ENCODE results near the gene RBMS3. TPM values are rescaled to one million over a fixed set of nuclear protein-coding genes. Genes with fewer than 3 reads are reported as not detected.

The RBMS3 gene
- total RNA-seq, 1 donor from 2014 or later = 65.1 TPM

DNA sequence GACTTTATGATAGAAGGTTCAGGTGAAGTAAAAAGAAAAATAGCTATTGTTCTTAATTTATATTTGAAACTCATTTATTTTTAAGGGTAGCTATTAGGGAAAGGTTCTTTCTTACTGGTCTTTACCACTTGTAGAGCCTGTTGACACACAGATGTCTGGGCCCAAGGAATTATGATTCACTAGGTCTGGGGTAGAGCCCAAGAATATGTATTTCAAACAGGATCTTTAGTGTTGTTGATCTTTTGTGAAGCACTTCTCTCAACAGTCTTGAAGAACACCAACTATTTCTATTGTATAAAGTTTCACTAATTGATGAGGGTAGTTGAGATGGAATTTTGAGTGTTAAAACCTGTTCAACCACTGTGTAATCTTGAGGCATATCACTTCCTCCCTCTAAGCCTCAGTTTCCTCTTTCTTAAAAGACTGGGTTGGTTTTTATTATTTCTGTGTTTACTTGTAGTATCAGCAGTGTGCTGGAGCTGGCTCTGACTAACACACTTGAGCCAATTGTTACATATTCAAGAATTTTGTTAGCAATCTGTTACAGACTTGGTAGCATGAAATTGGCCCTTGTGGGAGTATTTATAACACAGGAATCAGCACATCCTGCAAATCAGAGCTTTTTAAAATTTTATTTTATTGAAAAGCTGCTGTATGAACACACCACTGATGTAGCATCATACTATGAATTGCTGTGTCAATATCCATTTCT lies 155.9 kb downstream of the RBMS3 start:
- H3K4me3 Mint-ChIP-seq (ENCODE audit: unreplicated experiment) = no peak overlapping the region
- DNase-seq = no peak
- H3K4me1 Mint-ChIP-seq (ENCODE audit: low read depth, unreplicated experiment) = peaks cover 8% of the 10 kb centered on the region
- peaks cover 2% of the 10 kb centered on the region for H3K9me3 Mint-ChIP-seq (ENCODE audit: unreplicated experiment)
- no peak overlapping the region for H3K27ac Mint-ChIP-seq (ENCODE audit: unreplicated experiment)
- TF ChIP-seq, protein P1, sequence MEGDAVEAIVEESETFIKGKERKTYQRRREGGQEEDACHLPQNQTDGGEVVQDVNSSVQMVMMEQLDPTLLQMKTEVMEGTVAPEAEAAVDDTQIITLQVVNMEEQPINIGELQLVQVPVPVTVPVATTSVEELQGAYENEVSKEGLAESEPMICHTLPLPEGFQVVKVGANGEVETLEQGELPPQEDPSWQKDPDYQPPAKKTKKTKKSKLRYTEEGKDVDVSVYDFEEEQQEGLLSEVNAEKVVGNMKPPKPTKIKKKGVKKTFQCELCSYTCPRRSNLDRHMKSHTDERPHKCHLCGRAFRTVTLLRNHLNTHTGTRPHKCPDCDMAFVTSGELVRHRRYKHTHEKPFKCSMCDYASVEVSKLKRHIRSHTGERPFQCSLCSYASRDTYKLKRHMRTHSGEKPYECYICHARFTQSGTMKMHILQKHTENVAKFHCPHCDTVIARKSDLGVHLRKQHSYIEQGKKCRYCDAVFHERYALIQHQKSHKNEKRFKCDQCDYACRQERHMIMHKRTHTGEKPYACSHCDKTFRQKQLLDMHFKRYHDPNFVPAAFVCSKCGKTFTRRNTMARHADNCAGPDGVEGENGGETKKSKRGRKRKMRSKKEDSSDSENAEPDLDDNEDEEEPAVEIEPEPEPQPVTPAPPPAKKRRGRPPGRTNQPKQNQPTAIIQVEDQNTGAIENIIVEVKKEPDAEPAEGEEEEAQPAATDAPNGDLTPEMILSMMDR (IDR thresholded peaks at IDR 0.05; ENCODE audit: partially characterized antibody, unreplicated experiment) = no peak
- no peaks in the 10 kb centered on the region for H3K36me3 Mint-ChIP-seq (ENCODE audit: unreplicated experiment)
- H3K27me3 Mint-ChIP-seq (ENCODE audit: unreplicated experiment) = no peaks in the 10 kb centered on the region

DNA sequence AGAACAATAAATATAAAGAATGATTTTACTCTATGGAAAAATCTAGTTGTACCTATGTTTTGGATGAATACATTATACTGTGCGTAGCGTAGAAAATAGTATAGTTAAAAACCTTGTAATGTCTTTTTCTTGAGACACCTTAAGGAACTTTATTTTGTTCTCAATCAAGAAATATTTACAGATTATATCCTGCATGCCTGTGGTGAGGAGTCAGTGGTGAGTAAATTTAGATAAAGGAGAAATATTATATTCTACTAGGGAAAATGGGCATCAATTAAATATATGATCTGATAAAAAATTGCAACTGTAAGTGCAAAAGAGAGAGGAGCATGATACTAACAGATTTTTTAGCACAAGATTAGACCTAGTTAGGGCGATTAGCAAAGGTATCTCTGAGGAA lies 157.7 kb downstream of the RBMS3 start:
- H3K9me3 Mint-ChIP-seq (ENCODE audit: unreplicated experiment) = peaks cover 2% of the 10 kb centered on the region
- TF ChIP-seq, protein P1 (IDR thresholded peaks at IDR 0.05; ENCODE audit: partially characterized antibody, unreplicated experiment) = no peak
- no peak overlapping the region for H3K27ac Mint-ChIP-seq (ENCODE audit: unreplicated experiment)
- no peaks in the 10 kb centered on the region for H3K27me3 Mint-ChIP-seq (ENCODE audit: unreplicated experiment)
- DNase-seq = no peak
- H3K4me1 Mint-ChIP-seq (ENCODE audit: low read depth, unreplicated experiment) = peaks cover 8% of the 10 kb centered on the region
- H3K4me3 Mint-ChIP-seq (ENCODE audit: unreplicated experiment) = no peak overlapping the region
- H3K36me3 Mint-ChIP-seq (ENCODE audit: unreplicated experiment) = no peaks in the 10 kb centered on the region

DNA sequence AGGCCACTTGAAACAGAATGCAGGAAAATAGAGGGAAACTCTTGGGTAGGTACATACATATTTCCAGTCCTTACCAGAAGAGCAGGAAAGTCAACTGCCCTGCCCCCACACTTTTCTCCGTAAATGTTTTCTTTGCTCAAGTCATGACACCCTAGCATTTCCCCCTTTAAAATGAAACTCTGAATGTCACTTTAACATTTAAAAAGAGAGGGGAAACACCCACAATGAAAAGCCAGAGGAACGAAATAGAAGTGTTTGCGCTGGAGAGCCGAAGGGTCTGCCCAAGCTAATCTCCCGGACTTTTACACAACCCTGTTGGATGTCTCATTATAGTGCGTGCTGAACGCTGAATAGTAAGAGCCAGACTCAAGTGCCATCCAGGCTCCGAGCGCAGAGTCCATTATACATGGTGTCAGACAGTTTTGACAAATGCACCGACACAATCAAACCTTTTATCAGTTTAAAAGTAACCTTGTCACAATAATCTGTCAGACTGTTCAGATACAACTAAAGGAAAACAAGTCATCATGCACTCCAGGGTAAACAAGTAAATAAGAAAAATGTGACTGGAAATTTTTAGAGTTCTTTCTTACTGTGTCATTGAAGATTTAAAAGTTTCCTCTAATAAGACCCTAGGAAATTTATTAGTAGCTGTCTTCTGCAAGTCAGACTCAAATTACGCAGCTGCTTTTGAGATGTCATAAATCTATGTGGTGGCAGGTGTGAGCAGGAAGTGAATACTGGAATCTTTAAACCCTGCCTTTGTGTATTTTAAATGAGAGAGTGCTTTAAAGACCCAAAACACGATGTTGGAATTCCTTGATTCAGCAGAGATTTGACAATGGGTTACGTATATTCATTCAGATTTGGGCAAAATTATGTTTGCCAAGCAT lies 159.8 kb downstream of the RBMS3 start:
- no peaks in the 10 kb centered on the region for H3K27me3 Mint-ChIP-seq (ENCODE audit: unreplicated experiment)
- peak; percentile 17 for DNase-seq
- no peaks in the 10 kb centered on the region for H3K36me3 Mint-ChIP-seq (ENCODE audit: unreplicated experiment)
- no peak overlapping the region for H3K27ac Mint-ChIP-seq (ENCODE audit: unreplicated experiment)
- TF ChIP-seq, protein P1 (IDR thresholded peaks at IDR 0.05; ENCODE audit: partially characterized antibody, unreplicated experiment) = no peak
- H3K9me3 Mint-ChIP-seq (ENCODE audit: unreplicated experiment) = peaks cover 2% of the 10 kb centered on the region
- H3K4me1 Mint-ChIP-seq (ENCODE audit: low read depth, unreplicated experiment) = peaks cover 11% of the 10 kb centered on the region
- H3K4me3 Mint-ChIP-seq (ENCODE audit: unreplicated experiment) = peak overlapping the region; percentile 64

DNA sequence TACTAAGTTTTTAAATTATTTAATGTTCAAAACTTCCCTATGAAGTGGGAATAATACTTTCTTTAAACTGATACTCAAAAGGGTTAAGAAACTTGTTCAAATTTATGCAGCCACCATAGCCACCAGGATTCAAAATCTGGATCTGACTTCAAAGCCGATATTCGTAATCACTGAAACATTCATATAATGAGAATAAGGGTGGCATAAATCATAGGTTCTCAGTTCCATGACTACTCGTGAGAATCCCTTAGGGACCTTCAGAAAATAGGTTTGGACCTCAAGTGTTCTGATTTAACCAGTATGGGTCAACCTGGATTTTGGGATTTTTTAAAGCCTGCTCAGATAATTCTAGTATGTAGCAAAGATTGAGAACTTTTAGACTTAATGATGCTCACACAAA lies 160.6 kb downstream of the RBMS3 start:
- Mint-ChIP-seq H3K36me3 (ENCODE audit: unreplicated experiment) (no peaks in the 10 kb centered on the region), H3K9me3 (ENCODE audit: unreplicated experiment) (peaks cover 2% of the 10 kb centered on the region), H3K4me3 (ENCODE audit: unreplicated experiment) (no peak overlapping the region), H3K27ac (ENCODE audit: unreplicated experiment) (no peak overlapping the region), H3K4me1 (ENCODE audit: low read depth, unreplicated experiment) (peaks cover 11% of the 10 kb centered on the region), H3K27me3 (ENCODE audit: unreplicated experiment) (no peaks in the 10 kb centered on the region)
- TF ChIP-seq, protein P1 (IDR thresholded peaks at IDR 0.05; ENCODE audit: partially characterized antibody, unreplicated experiment) = no peak
- DNase-seq = no peak
